ENCODE results near the gene OPA3.

GRCh38 chr19:45547965-45548609 lies 36.5 kb downstream of the OPA3 start:
- TF ChIP-seq CTCF (IDR thresholded peaks at IDR 0.05) (no peak), POLR2A (IDR thresholded peaks at IDR 0.05) (no peak)

Measured in ovary (tissue), 3 donors.